ENCODE measurements around the gene CALN1.

The CALN1 gene

GRCh38 chr7:72037516-72037915 lies 374.6 kb downstream of the CALN1 start:
- no peak for DNase-seq (ENCODE audit: low spot score)

- no peak for DNase-seq (ENCODE audit: low spot score)
Observed at GRCh38 chr7:72035266-72035665, 376.9 kb downstream of the CALN1 start.

GRCh38 chr7:72032934-72033333 lies 379.2 kb downstream of the CALN1 start:
- DNase-seq (ENCODE audit: low spot score), result no peak

GRCh38 chr7:72030994-72031667 lies 381.0 kb downstream of the CALN1 start:
- DNase-seq (ENCODE audit: low spot score), result no peak

- no peak for DNase-seq (ENCODE audit: low spot score)
Observed at GRCh38 chr7:72028267-72028666, 383.9 kb downstream of the CALN1 start.

- no peak for DNase-seq (ENCODE audit: low spot score)
Observed at GRCh38 chr7:72025381-72025960, 386.7 kb downstream of the CALN1 start.

- DNase-seq (ENCODE audit: low spot score), result no peak
Observed at GRCh38 chr7:72023926-72024325, 388.2 kb downstream of the CALN1 start.

- no peak for DNase-seq (ENCODE audit: low spot score)
Observed at GRCh38 chr7:72021716-72022115, 390.4 kb downstream of the CALN1 start.

GRCh38 chr7:72020311-72020710 lies 391.8 kb downstream of the CALN1 start:
- DNase-seq (ENCODE audit: low spot score), result no peak

- DNase-seq (ENCODE audit: low spot score), result no peak
Observed at GRCh38 chr7:72019436-72019835, 392.7 kb downstream of the CALN1 start.

GRCh38 chr7:72017756-72018155 lies 394.4 kb downstream of the CALN1 start:
- DNase-seq (ENCODE audit: low spot score), result no peak

GRCh38 chr7:72016574-72016973 lies 395.6 kb downstream of the CALN1 start:
- no peak for DNase-seq (ENCODE audit: low spot score)

- DNase-seq (ENCODE audit: low spot score), result no peak
Observed at GRCh38 chr7:72015136-72015535, 397.0 kb downstream of the CALN1 start.

- no peak for DNase-seq (ENCODE audit: low spot score)
Observed at GRCh38 chr7:72007018-72007417, 405.1 kb downstream of the CALN1 start.

GRCh38 chr7:72003236-72003635 lies 408.9 kb downstream of the CALN1 start:
- DNase-seq (ENCODE audit: low spot score), result no peak

GRCh38 chr7:71996141-71996540 lies 416.0 kb downstream of the CALN1 start:
- no peak for DNase-seq (ENCODE audit: low spot score)

GRCh38 chr7:71995111-71995510 lies 417.0 kb downstream of the CALN1 start:
- DNase-seq (ENCODE audit: low spot score), result no peak

GRCh38 chr7:71991586-71991985 lies 420.6 kb downstream of the CALN1 start:
- DNase-seq (ENCODE audit: low spot score), result no peak

- no peak for DNase-seq (ENCODE audit: low spot score)
Observed at GRCh38 chr7:71990138-71990462, 422.0 kb downstream of the CALN1 start.

- no peak for DNase-seq (ENCODE audit: low spot score)
Observed at GRCh38 chr7:71988201-71988600, 423.9 kb downstream of the CALN1 start.

- DNase-seq (ENCODE audit: low spot score), result no peak
Observed at GRCh38 chr7:71987200-71987767, 424.9 kb downstream of the CALN1 start.

GRCh38 chr7:71984348-71984747 lies 427.8 kb downstream of the CALN1 start:
- no peak for DNase-seq (ENCODE audit: low spot score)

- no peak for DNase-seq (ENCODE audit: low spot score)
Observed at GRCh38 chr7:71982851-71983250, 429.3 kb downstream of the CALN1 start.

GRCh38 chr7:71976645-71977044 lies 435.5 kb downstream of the CALN1 start:
- DNase-seq (ENCODE audit: low spot score), result no peak

Data from GM03348 (cell line).